ENCODE results near the gene TDRD12. TPM values are rescaled to one million over a fixed set of nuclear protein-coding genes. Genes with fewer than 3 reads are reported as not detected.

The TDRD12 gene
- total RNA-seq, 1 experiment from 2014 or later = 1.3 TPM

- ChIA-PET POLR2A (no interaction called here), CTCF (no interaction called here)
- Mint-ChIP-seq H3K4me1 (no peaks in the 10 kb centered on the region), H3K36me3 (no peaks in the 10 kb centered on the region), H3K27me3 (ENCODE audit: low read depth) (no peaks in the 10 kb centered on the region), H3K4me3 (no peak overlapping the region), H3K9me3 (no peaks in the 10 kb centered on the region), H3K27ac (no peak overlapping the region)
- DNase-seq (ENCODE audit: low spot score) (no peak), ATAC-seq (no peak)
- TF ChIP-seq ZSCAN18 (CRISPR knock-in tag; IDR thresholded peaks at IDR 0.05) (no peak), GABPB1 (CRISPR knock-in tag; IDR thresholded peaks at IDR 0.05) (no peak), E2F1 (CRISPR knock-in tag; IDR thresholded peaks at IDR 0.05) (no peak), CDX4 (CRISPR knock-in tag; IDR thresholded peaks at IDR 0.05; ENCODE audit: borderline replicate concordance) (no peak), ARID4B (CRISPR knock-in tag; IDR thresholded peaks at IDR 0.05; ENCODE audit: borderline replicate concordance) (no peak), NFYB (CRISPR knock-in tag; conservative IDR thresholded peaks at IDR 0.05; ENCODE audit: low read depth) (no peak), NFATC4 (CRISPR knock-in tag; IDR thresholded peaks at IDR 0.05) (no peak), ZMAT4 (CRISPR knock-in tag; IDR thresholded peaks at IDR 0.05) (no peak), TEAD4 (CRISPR knock-in tag; IDR thresholded peaks at IDR 0.05) (no peak), ESRRA (CRISPR knock-in tag; IDR thresholded peaks at IDR 0.05; ENCODE audit: borderline replicate concordance) (no peak), MXD4 (CRISPR knock-in tag; IDR thresholded peaks at IDR 0.05; ENCODE audit: borderline replicate concordance) (no peak), ZNF281 (CRISPR knock-in tag; IDR thresholded peaks at IDR 0.05) (no peak), ZNF317 (CRISPR knock-in tag; IDR thresholded peaks at IDR 0.05; ENCODE audit: borderline replicate concordance, low read depth) (no peak), SMAD4 (CRISPR knock-in tag; IDR thresholded peaks at IDR 0.05) (no peak), ATF2 (CRISPR knock-in tag; IDR thresholded peaks at IDR 0.05; ENCODE audit: borderline replicate concordance, low read depth) (no peak), ZNF219 (CRISPR knock-in tag; IDR thresholded peaks at IDR 0.05; ENCODE audit: borderline replicate concordance) (no peak), ZNF416 (CRISPR knock-in tag; IDR thresholded peaks at IDR 0.05) (no peak)
These were observed 143.2 kb downstream of the TDRD12 start for GRCh38 chr19:32862741-32863140.
